ENCODE data around the gene KRT72. TPM values are rescaled to one million over a fixed set of nuclear protein-coding genes. Genes with fewer than 3 reads are reported as not detected.

The KRT72 gene
- total and polyA plus RNA-seq, 2 donors (not counting 3 experiments of a cell fraction or from before 2014, with no cell fraction given): not detected

DNA sequence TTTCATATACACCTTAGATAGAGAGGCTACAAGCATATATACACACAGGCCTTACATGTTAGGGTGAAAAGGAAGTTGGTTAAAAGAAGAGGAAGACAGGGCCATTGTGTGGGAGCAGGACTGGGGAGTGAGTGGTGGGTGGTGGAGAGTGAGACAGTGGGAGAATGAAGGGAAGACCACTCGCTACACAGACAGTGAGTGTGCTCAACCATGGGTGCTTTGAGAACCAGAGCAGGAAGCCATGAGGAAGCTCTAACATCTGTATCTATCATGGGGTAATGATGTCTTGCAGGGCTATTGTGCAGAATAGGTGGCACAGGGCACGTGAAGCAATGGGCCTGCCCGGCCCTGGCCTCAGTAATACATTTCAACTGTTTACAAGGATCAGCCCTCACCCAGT is 16.2 kb downstream of the KRT72 start:
- TF ChIP-seq GATA2 (IDR thresholded peaks at IDR 0.05; ENCODE audit: insufficient read depth, insufficient read length, low read depth, low read length): no peak
- TF ChIP-seq EZH2 (IDR thresholded peaks at IDR 0.05; ENCODE audit: borderline replicate concordance, low read depth, low read length, severe bottlenecking): no peak
- TF ChIP-seq, protein P1, sequence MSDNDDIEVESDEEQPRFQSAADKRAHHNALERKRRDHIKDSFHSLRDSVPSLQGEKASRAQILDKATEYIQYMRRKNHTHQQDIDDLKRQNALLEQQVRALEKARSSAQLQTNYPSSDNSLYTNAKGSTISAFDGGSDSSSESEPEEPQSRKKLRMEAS (IDR thresholded peaks at IDR 0.05; ENCODE audit: insufficient read depth, insufficient read length): no peak
- TF ChIP-seq POLR2AphosphoS5 (IDR thresholded peaks at IDR 0.05; ENCODE audit: insufficient read depth, low read depth, low read length): no peak
- no peak for TF ChIP-seq POLR2A (IDR thresholded peaks at IDR 0.05; ENCODE audit: low read depth, low read length)
- Histone ChIP-seq H3K27ac (ENCODE audit: insufficient read depth, low read depth, low read length) (no peak overlapping the region), H3K4me1 (ENCODE audit: control insufficient read depth, extremely low read depth, insufficient read depth, low read length) (no peaks in the 10 kb centered on the region), H4K20me1 (replicated peaks; ENCODE audit: control insufficient read depth, extremely low read depth, insufficient read depth, low read length) (no peaks in the 10 kb centered on the region), H3K4me2 (ENCODE audit: insufficient read depth, low read length) (no peak overlapping the region), H3K9ac (replicated peaks; ENCODE audit: extremely low read depth, insufficient read depth, low read length) (no peak overlapping the region), H3K36me3 (ENCODE audit: control insufficient read depth in 2 of 2, extremely low read depth in 1 of 2, insufficient read depth in 2 of 2, low read length in 2 of 2) (no peaks in the 10 kb centered on the region), H3K79me2 (ENCODE audit: control insufficient read depth, insufficient read depth, low read length) (no peaks in the 10 kb centered on the region), H2AFZ (ENCODE audit: low read depth, low read length) (no peak overlapping the region), H3K27me3 (ENCODE audit: control insufficient read depth in 2 of 2, insufficient read depth in 2 of 2, low read length in 2 of 2) (peaks cover 0 to 2% of the 10 kb centered on the region in 2 experiments), H3K4me3 (replicated peaks in 1 of 3; ENCODE audit: insufficient read depth in 1 of 3, low read depth in 1 of 3, low read length in 3 of 3) (no peak overlapping the region), H3K9me3 (replicated peaks; ENCODE audit: control insufficient read depth, insufficient read depth, low read length) (no peaks in the 10 kb centered on the region), H3K9me1 (replicated peaks; ENCODE audit: control insufficient read depth, extremely low read depth, insufficient read depth, low read length) (no peaks in the 10 kb centered on the region)
- no TSS peak for BruUV-seq (replicated peaks)
- intact Hi-C loops (cut with micrococcal nuclease): no loop called here
- FAIRE-seq (no peak), DNase-seq (ENCODE audit: low read depth, low spot score) (no peak)
- CTCF ChIA-PET: interaction anchor here (1.6 to 12.3 kb wide), 4 partner anchors 10 to 295 kb away, joined by 5 to 135 read pairs (median 64); no protein-coding TSS in a partner anchor
- POLR2A ChIA-PET: no interaction called here
- dilution Hi-C loops (cut with MboI; ENCODE audit: extremely low pct_ligation_motif_present, low sequenced_read_pairs): no loop called here

DNA sequence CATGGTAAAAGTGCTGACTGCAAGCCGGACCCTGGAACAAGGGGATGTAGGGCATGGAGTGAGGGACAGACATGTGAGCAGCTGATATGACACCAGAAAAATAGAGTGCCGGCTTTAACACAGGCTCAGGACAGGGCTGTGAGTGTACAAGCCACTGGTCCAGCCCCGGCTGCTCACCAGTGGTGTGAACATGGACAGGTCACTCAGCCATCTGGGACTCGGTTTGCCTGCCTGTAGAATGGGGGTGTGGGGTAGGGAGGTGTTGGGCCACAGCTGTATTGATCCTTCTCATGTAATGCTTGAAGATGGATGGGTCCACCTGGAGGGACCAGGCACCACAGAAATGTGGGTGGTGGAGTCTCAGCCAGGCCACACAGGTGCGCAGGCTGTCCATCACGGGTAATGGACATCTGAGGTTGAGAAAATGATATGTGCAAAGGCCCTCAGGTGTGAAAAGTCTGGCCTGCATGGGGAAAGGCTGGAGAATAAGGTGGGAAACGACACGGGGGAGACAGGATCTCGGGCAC is 17.0 kb downstream of the KRT72 start:
- Histone ChIP-seq H3K4me3 (replicated peaks in 1 of 3; ENCODE audit: insufficient read depth in 1 of 3, low read depth in 1 of 3, low read length in 3 of 3) (no peak overlapping the region), H3K9me1 (replicated peaks; ENCODE audit: control insufficient read depth, extremely low read depth, insufficient read depth, low read length) (no peaks in the 10 kb centered on the region), H3K79me2 (ENCODE audit: control insufficient read depth, insufficient read depth, low read length) (no peaks in the 10 kb centered on the region), H4K20me1 (replicated peaks; ENCODE audit: control insufficient read depth, extremely low read depth, insufficient read depth, low read length) (no peaks in the 10 kb centered on the region), H2AFZ (ENCODE audit: low read depth, low read length) (no peak overlapping the region), H3K27ac (ENCODE audit: insufficient read depth, low read depth, low read length) (no peak overlapping the region), H3K9me3 (replicated peaks; ENCODE audit: control insufficient read depth, insufficient read depth, low read length) (no peaks in the 10 kb centered on the region), H3K4me2 (ENCODE audit: insufficient read depth, low read length) (no peak overlapping the region), H3K9ac (replicated peaks; ENCODE audit: extremely low read depth, insufficient read depth, low read length) (no peak overlapping the region), H3K36me3 (ENCODE audit: control insufficient read depth in 2 of 2, extremely low read depth in 1 of 2, insufficient read depth in 2 of 2, low read length in 2 of 2) (no peaks in the 10 kb centered on the region), H3K27me3 (ENCODE audit: control insufficient read depth in 2 of 2, insufficient read depth in 2 of 2, low read length in 2 of 2) (peaks cover 0 to 2% of the 10 kb centered on the region in 2 experiments), H3K4me1 (ENCODE audit: control insufficient read depth, extremely low read depth, insufficient read depth, low read length) (no peaks in the 10 kb centered on the region)
- dilution Hi-C loops (cut with MboI; ENCODE audit: extremely low pct_ligation_motif_present, low sequenced_read_pairs) (no loop called here), intact Hi-C loops (cut with micrococcal nuclease) (no loop called here)
- TF ChIP-seq JUN (IDR thresholded peaks at IDR 0.05; ENCODE audit: borderline replicate concordance, insufficient read depth, insufficient read length, low read depth): no peak
- TF ChIP-seq POLR2A (IDR thresholded peaks at IDR 0.05; ENCODE audit: low read depth, low read length): no peak
- no peak for TF ChIP-seq FOS (IDR thresholded peaks at IDR 0.05; ENCODE audit: borderline replicate concordance, insufficient read depth, low read length)
- TF ChIP-seq POLR2AphosphoS5 (IDR thresholded peaks at IDR 0.05; ENCODE audit: insufficient read depth, low read depth, low read length): no peak
- TF ChIP-seq EZH2 (IDR thresholded peaks at IDR 0.05; ENCODE audit: borderline replicate concordance, low read depth, low read length, severe bottlenecking): no peak
- no peak for TF ChIP-seq MYC (IDR thresholded peaks at IDR 0.05; ENCODE audit: low read depth, low read length)
- TF ChIP-seq, protein P2, sequence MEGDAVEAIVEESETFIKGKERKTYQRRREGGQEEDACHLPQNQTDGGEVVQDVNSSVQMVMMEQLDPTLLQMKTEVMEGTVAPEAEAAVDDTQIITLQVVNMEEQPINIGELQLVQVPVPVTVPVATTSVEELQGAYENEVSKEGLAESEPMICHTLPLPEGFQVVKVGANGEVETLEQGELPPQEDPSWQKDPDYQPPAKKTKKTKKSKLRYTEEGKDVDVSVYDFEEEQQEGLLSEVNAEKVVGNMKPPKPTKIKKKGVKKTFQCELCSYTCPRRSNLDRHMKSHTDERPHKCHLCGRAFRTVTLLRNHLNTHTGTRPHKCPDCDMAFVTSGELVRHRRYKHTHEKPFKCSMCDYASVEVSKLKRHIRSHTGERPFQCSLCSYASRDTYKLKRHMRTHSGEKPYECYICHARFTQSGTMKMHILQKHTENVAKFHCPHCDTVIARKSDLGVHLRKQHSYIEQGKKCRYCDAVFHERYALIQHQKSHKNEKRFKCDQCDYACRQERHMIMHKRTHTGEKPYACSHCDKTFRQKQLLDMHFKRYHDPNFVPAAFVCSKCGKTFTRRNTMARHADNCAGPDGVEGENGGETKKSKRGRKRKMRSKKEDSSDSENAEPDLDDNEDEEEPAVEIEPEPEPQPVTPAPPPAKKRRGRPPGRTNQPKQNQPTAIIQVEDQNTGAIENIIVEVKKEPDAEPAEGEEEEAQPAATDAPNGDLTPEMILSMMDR (IDR thresholded peaks at IDR 0.05; ENCODE audit: extremely low read depth in 1 of 2, insufficient read depth in 1 of 2, low read depth in 1 of 2, low read length in 2 of 2): no peak
- BruUV-seq (replicated peaks): no TSS peak
- no peak for DNase-seq (ENCODE audit: low read depth, low spot score)
- ChIA-PET CTCF (interaction anchor here (0.8 to 12.3 kb wide), 8 partner anchors 10 to 429 kb away, joined by 3 to 135 read pairs (median 6); no protein-coding TSS in a partner anchor), POLR2A (no interaction called here)
- no peak for FAIRE-seq
